ENCODE measurements around the gene BRICD5. TPM values are rescaled to one million over a fixed set of nuclear protein-coding genes. Genes with fewer than 3 reads are reported as not detected.

BRICD5 gene
- total RNA-seq, 1 experiment from 2014 or later, result 18.6 TPM

DNA sequence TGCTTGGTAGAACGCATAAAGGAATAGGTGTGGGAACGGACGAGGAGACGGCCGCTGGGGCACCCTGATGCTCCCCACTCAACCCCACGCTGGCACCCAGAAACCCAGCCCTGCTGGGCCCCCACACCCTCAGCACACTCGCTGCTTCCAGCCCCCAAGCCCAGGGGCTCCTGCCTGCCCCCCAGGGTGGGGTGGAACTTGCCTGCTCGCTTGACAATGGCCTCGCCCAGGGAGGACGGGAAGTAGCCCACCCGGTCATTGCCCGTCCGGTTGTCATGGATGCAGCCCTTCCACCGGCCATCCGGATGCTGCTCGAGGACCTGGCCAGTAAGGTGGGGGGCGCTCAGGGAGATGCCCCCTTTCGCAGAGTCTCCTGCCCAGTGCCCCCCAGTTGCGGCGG, 24.2 kb downstream of the BRICD5 start:
- Histone ChIP-seq H3K4me1 (ENCODE audit: insufficient read depth, low read length, poor library complexity, severe bottlenecking) (no peaks in the 10 kb centered on the region), H3K27ac (ENCODE audit: low read depth, low read length, poor library complexity, severe bottlenecking) (no peak overlapping the region), H3K36me3 (ENCODE audit: insufficient read depth, low read length, poor library complexity, severe bottlenecking) (no peaks in the 10 kb centered on the region), H3K9me3 (ENCODE audit: low read depth, low read length, poor library complexity, severe bottlenecking) (no peaks in the 10 kb centered on the region), H3K27me3 (replicated peaks; ENCODE audit: insufficient read depth, low read depth, low read length, poor library complexity) (no peaks in the 10 kb centered on the region), H3K4me3 (ENCODE audit: low read depth, low read length, poor library complexity, severe bottlenecking) (no peak overlapping the region)
- TF ChIP-seq, protein P1, sequence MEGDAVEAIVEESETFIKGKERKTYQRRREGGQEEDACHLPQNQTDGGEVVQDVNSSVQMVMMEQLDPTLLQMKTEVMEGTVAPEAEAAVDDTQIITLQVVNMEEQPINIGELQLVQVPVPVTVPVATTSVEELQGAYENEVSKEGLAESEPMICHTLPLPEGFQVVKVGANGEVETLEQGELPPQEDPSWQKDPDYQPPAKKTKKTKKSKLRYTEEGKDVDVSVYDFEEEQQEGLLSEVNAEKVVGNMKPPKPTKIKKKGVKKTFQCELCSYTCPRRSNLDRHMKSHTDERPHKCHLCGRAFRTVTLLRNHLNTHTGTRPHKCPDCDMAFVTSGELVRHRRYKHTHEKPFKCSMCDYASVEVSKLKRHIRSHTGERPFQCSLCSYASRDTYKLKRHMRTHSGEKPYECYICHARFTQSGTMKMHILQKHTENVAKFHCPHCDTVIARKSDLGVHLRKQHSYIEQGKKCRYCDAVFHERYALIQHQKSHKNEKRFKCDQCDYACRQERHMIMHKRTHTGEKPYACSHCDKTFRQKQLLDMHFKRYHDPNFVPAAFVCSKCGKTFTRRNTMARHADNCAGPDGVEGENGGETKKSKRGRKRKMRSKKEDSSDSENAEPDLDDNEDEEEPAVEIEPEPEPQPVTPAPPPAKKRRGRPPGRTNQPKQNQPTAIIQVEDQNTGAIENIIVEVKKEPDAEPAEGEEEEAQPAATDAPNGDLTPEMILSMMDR (conservative IDR thresholded peaks at IDR 0.05; ENCODE audit: low read depth, low read length), result no peak
- no peak for TF ChIP-seq EZH2 (IDR thresholded peaks at IDR 0.05; ENCODE audit: borderline replicate concordance, low read depth, low read length, poor library complexity, severe bottlenecking)
- no peak for DNase-seq (ENCODE audit: low spot score)
- no TSS peak for BruUV-seq (replicated peaks)
- intact Hi-C loops (cut with micrococcal nuclease; ENCODE audit: unreplicated experiment), result no loop called here
- ChIA-PET POLR2A (ENCODE audit: low non-redundant PET) (no interaction called here), CTCF (no interaction called here)

DNA sequence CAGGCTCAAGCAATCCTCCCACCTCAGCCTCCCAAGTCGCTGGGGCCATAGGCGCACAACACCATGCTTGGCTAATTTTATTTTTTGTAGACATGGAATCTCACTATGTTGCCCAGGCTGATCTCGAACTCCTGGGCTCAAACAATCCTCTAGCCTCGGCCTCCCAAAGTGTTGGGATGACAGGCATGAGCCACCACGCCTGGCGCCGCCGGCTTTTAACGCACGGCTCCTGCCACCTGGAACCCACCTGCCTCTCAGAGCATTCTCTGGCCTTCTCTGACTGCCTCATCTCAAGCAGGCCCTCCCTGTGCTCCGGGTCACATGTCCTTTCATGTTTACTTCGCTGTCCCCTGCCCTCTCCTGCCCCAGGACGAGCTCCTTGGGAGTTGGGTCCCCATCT, 24.6 kb downstream of the BRICD5 start:
- Histone ChIP-seq H3K9me3 (ENCODE audit: low read depth, low read length, poor library complexity, severe bottlenecking) (no peaks in the 10 kb centered on the region), H3K27ac (ENCODE audit: low read depth, low read length, poor library complexity, severe bottlenecking) (no peak overlapping the region), H3K27me3 (replicated peaks; ENCODE audit: insufficient read depth, low read depth, low read length, poor library complexity) (no peaks in the 10 kb centered on the region), H3K36me3 (ENCODE audit: insufficient read depth, low read length, poor library complexity, severe bottlenecking) (no peaks in the 10 kb centered on the region), H3K4me1 (ENCODE audit: insufficient read depth, low read length, poor library complexity, severe bottlenecking) (no peaks in the 10 kb centered on the region), H3K4me3 (ENCODE audit: low read depth, low read length, poor library complexity, severe bottlenecking) (no peak overlapping the region)
- TF ChIP-seq EZH2 (IDR thresholded peaks at IDR 0.05; ENCODE audit: borderline replicate concordance, low read depth, low read length, poor library complexity, severe bottlenecking), result no peak
- TF ChIP-seq, protein P1 (conservative IDR thresholded peaks at IDR 0.05; ENCODE audit: low read depth, low read length), result no peak
- intact Hi-C loops (cut with micrococcal nuclease; ENCODE audit: unreplicated experiment), result no loop called here
- POLR2A ChIA-PET (ENCODE audit: low non-redundant PET), result no interaction called here
- DNase-seq (ENCODE audit: low spot score), result no peak
- CTCF ChIA-PET, result no interaction called here
- no TSS peak for BruUV-seq (replicated peaks)

DNA sequence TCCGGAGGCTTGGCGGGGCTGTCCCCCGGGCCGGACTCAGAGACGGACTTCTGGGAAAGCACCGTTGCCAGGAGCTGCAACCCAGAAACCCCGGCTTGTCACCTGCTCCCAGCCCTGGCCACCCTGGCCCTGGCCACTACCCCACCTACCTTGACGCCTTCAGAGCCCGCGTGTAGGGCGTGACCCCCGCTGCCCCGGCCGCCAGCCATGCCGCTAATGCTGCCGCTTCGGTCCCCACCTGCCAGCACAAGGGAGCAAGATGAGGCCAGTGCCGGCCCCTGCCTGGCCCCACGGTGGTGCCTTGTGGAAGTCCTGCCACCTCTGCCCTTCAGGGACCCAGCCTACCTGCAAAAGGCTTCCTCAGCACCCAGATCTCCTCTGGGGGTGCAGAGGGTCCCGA, 25.7 kb downstream of the BRICD5 start:
- H3K27me3 ChIP-seq (replicated peaks; ENCODE audit: insufficient read depth, low read depth, low read length, poor library complexity), result no peaks in the 10 kb centered on the region
- no peak overlapping the region for H3K4me3 ChIP-seq (ENCODE audit: low read depth, low read length, poor library complexity, severe bottlenecking)
- TF ChIP-seq, protein P1 (conservative IDR thresholded peaks at IDR 0.05; ENCODE audit: low read depth, low read length), result no peak
- TF ChIP-seq EZH2 (IDR thresholded peaks at IDR 0.05; ENCODE audit: borderline replicate concordance, low read depth, low read length, poor library complexity, severe bottlenecking), result no peak
- ChIA-PET CTCF (interaction anchor here (0.6 kb wide), 1 partner anchor 44 kb away, joined by 3 read pairs; no protein-coding TSS in a partner anchor), POLR2A (ENCODE audit: low non-redundant PET) (no interaction called here)
- no peaks in the 10 kb centered on the region for H3K4me1 ChIP-seq (ENCODE audit: insufficient read depth, low read length, poor library complexity, severe bottlenecking)
- DNase-seq (ENCODE audit: low spot score), result no peak
- intact Hi-C loops (cut with micrococcal nuclease; ENCODE audit: unreplicated experiment), result no loop called here
- no TSS peak for BruUV-seq (replicated peaks)
- no peaks in the 10 kb centered on the region for H3K9me3 ChIP-seq (ENCODE audit: low read depth, low read length, poor library complexity, severe bottlenecking)
- H3K27ac ChIP-seq (ENCODE audit: low read depth, low read length, poor library complexity, severe bottlenecking), result no peak overlapping the region
- H3K36me3 ChIP-seq (ENCODE audit: insufficient read depth, low read length, poor library complexity, severe bottlenecking), result no peaks in the 10 kb centered on the region
